B cell (primary cell): ENCODE results near the gene DDX25.

Source experiments
- CTCF ChIP-seq: fragments of 200-600 bp; IDR thresholded peaks from one replicate; pipeline ENCODE4 v1.8.0; 2022; ENCODE audit warnings: antibody characterized with exemption, mild to moderate bottlenecking
- EZH2 ChIP-seq: IDR thresholded peaks from 2 replicates; pipeline ENCODE4 v1.6.1; 2012; ENCODE audit warnings: borderline replicate concordance, low read depth, mild to moderate bottlenecking, moderate library complexity, low read length; ENCODE audit not compliant: insufficient read depth, poor library complexity, severe bottlenecking

- peak; percentile 74 for TF ChIP-seq CTCF
- TF ChIP-seq EZH2: no peak
Observed at GRCh38 chr11:125874556-125875124, 29.7 kb upstream of the DDX25 start.
